ENCODE results near the gene SALL1. TPM values are rescaled to one million over a fixed set of nuclear protein-coding genes. Genes with fewer than 3 reads are reported as not detected.

SALL1 gene
- total RNA-seq, 1 experiment from 2014 or later = 9.9 TPM

DNA sequence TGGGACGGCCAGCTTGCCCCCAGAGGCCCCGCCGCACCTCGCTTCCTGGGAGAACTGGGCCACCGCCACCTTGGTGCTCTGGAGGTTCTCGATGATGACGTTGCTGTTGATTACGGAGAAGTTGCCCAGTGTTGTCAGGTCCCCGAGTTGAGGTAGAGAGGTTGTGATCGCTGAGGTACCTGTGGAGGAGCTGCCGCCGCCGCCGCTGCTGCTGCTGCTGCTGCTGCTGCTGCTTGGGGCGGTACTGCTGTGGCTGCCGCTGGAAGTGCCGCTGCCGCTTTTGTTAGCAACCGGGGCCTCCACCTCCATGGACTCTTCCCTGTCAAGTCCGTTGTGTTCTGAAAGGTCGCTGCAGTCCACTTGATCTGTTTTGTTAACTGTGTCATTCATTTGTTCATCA, 9.5 kb downstream of the SALL1 start:
- DNase-seq (ENCODE audit: low spot score) = no peak

DNA sequence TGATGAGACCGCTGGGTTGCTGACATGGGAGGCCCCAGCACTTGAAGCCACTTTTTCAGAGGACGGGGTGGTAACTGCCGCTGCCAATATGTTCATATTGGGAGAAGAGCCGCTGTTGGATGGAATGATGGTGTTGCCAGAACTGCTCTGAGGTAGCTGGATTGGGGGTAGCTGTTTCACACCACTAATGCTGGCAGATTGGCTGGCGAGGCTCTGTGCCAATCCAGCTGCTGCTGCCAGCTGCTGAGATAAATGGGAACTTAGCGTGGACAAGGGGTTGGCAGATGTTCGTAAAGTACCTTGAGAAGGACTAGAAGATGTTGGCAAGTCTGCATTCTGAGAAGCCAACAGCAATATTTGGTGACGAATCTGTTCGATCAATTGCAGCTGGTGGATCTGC, 10.0 kb downstream of the SALL1 start:
- no peak for DNase-seq (ENCODE audit: low spot score)

DNA sequence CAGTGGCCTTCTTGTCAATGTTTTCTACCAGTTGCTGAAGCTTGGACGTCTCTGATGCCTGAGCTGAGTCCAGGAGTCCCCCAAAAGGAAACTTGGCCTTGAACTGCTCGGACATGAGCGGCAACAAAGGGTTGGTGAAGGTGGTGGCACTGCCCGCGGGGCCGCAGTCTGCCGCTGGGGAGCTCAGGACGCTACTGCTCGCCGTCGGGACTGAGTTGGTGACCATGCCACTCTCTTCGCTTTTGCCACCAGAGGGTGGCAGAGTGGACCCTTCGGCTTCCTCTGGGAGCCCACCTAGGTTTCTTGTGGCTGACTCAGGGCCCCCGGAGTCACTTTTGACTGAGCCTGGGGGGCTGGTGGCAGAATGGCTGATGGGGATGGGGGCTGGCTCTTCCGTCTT, 11.0 kb downstream of the SALL1 start:
- no peak for DNase-seq (ENCODE audit: low spot score)

DNA sequence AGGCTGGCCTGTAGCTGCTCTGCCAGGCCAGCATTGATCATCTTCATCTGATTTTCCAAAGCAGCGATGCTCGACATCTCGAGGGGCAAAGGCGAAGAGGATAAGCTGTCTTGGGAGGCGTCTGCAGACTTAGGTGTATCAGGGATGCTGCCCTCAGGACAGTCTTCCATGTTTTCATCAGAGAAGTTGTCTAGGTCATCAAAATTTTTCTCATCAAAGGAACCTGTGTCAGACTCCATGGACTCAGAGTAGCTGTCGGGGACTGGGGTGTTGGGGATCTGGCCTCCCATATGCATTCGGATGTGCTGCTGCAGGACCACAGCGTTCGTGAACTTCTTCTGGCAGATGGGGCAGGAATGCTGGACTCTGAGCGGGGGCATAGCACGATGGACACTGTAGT, 11.5 kb downstream of the SALL1 start:
- DNase-seq (ENCODE audit: low spot score) = no peak

DNA sequence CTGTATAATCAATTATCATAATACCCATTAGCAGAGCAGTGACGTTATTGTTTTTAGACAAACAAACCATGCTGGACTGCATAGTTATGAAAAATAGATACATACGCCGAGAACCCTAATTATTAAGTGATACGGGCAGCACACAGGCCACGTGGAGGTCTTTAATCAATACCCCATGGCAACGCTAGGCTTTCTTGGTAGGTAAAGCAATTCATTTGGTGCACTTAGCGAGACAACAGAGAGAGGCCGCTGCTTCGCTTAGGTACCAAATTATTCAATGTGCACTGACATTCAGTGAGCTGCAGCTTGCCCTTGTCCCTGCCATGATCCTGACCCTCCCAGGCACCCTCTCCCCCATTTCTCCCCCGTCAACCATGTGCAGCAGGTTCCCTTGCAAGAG, 12.9 kb downstream of the SALL1 start:
- no peak for DNase-seq (ENCODE audit: low spot score)

DNA sequence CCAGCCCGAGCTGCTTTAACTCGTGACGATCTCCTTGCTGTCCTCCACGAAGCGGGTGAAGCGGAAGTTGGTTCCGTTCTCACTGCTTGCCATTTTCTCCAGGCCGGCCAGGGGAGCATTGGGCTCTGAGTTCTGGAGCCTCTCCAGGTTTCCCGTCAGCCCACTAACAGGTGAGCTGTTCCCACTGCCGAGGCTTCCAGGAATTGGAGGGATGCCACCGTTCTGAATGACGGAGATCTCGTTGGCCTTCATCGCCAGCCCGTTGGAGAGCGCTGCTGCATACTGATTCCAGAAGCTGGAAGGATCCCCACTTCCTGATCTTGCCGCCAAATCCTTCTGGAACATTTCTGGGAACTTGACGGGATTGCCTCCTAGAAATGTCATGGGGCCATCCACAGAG, 14.0 kb downstream of the SALL1 start:
- no peak for DNase-seq (ENCODE audit: low spot score)

DNA sequence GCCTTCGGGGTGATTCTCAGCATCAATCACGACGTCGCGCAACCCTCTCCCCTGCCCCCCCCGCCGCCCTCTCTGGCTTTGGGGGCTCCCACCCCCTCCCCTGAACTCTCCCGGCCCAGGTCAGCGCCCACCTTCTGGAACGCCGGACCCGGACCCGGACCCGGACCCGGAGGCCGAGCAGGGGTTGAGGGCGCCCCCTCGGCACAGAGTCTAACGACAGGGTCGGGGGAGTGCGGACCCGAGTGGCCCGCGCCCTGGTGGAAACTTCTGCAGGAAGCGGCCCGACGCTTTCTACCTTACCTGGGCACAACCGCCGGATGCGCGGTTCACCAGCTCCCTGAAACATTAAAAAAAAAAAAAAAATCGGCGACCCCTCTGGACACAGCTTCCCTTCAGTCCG, 16.2 kb downstream of the SALL1 start:
- DNase-seq (ENCODE audit: low spot score) = no peak

DNA sequence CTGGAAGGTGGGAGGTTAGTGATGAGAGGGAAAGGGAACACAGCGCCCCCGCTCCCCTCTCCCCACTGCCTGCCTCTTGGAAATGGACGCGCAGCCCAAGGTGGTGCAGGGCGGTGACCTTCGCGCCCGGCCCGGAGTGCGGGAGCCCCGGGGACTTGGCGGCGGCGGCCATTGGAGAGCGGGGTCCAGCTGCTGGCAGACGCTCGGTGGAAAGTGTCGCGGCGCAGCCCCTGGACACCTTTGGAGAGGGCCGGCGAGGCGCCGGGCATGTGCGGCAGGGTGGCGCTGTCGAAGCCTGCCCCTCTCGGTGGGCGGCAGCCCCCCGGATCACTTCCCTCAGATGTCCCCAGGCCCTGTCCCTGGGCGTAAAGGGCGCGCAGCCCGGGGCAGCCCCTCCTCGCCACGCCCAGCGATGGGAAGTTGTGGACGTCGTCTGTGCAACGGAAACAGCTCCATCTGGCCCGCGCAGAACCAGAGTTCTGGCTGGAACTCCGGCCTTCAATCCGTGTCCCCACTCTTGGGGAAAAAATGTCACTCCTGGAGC, 16.7 kb downstream of the SALL1 start:
- DNase-seq (ENCODE audit: low spot score) = no peak

DNA sequence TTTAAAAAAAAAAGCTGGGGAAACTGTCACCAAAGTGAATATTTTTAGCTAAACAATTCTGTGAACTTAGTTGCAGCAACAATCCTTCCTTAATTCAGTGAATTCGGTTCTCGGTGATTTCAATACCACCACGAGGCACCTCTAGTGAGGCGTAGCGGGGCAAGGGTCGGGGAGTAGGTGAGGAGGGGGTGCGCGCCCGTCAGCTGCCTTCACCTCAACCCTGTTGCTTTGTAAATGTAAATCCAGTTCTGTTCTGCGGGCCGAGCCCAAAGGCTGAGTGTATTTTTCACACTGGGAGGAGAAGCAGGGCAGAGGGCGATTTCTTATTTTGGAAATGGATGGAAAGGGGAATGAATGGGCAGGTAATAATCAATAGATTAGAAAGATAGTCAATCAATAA, 17.4 kb downstream of the SALL1 start:
- no peak for DNase-seq (ENCODE audit: low spot score)

DNA sequence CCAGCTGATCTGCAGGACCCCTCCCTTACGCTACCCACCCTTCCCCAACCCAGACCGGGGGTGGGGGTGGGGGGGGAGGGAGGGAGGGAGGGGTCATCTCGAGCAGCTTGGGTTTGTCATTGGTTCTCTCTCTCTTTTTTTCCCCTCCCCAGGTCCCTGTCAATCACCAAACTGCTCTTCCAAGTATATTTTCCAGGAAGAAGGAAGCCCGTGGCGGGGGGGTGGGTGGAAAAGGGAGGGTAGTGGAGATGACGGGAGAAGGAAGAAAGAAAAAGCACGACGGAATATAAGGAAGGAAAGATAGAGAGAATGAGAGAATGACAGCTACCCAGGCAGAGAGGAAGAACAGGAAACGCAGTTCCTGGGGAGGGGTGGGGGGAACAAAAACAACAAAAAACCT, 17.9 kb downstream of the SALL1 start:
- DNase-seq (ENCODE audit: low spot score) = no peak

DNA sequence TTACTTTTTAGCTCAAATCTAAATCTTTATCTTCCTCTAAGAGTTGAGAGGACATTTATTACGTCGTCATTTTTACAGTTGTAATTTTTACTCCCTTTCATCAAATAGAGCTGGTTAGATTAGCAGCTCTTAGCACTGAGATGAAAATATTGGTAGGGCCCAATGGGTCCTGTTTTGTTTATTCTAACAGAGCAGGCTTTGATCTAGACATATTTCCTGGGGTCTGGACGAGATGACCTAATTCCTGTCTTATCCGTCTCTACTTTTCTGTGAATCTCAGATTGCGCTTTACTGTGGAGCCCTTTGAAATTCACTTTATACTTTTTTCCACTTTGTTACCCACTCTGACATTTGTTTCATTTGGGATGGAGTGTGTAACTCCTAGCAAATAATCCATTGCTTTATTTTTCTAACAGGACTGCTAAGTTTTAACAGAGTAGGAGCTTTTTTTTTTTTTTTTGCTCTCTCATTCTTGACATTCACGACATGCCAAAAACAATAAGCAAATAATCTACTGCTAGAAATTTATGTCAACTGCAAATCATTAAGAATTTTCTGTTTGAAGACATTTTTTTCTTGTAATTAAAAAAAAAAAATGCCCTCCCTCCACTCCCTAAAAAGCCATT, 18.5 kb downstream of the SALL1 start:
- DNase-seq (ENCODE audit: low spot score) = no peak

DNA sequence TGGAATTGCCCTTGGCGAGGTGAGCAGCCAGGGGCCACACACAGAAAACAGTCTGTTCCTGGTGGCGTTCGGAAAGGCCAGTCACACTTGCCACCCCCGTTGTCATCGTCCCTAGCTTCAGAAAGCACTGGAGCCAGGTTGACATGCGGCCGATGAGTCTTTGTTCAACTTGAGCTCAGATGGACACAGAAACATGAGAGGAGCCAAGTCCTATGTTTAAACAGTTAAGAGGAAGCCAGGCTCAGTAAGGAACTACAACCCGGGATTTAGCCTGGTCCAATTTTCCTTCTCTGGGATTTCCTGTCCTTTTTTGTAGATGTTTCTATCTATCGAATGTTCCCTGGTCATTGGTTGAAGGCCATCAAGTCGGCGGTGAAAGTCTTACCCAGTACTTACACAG, 19.5 kb downstream of the SALL1 start:
- no peak for DNase-seq (ENCODE audit: low spot score)

DNA sequence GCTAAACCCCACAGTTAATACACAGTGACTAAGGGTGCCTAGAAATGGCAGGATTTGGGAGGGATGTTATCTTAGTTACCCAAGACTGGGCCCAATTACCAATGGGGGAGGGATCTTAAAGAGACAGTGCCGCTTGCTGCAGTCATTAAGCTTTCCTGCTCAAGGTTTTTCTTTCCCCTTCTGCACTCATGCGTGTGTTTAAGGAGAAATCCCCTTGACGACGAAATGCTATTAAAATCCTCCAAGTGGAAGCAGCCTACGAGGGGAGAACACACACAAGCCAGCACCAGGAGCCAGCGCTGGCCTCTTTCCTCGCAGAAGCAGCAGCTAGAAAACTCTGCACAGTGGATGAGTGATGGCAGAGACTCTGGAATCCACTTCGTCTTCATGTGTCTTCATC, 22.0 kb downstream of the SALL1 start:
- no peak for DNase-seq (ENCODE audit: low spot score)

DNA sequence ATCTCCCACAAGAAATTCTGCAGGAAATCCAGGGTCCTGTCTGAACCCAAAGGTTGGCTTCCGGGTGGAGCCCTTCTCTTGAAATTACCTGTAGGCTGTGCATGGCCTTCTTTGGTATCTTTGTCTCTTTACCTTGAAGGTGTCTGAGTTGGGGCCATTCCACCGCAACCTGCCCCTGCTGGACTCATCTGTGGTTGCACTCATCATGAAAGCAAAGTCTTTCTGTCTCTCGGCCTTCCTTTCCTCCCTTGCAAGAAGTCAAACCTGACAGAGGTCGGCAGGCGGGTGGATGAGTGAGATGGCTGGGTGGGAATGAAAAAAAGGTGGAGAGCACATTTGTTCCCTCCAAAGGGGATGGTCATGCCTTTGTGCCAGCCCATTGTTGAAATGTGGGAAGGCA, 25.1 kb downstream of the SALL1 start:
- DNase-seq (ENCODE audit: low spot score) = no peak

DNA sequence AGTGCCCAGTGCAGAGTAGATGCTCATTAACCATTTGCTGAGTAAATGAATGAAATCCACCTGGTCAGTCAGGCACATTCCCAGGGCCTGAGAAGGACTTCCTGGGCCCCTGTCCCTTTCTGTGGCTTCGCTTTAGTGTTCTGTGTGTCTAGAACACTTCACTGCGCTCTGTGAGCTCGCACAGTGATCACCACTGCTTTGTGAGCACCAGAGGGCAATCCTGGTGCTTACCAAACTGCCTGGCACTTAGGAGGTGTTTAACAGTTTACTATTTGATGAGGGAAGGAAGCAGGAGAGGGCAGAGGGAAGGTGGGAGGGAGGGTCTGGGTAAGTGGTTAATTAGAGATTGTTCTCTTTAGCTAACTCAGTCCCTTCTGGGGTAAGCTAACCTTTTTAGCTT, 26.2 kb downstream of the SALL1 start:
- no peak for DNase-seq (ENCODE audit: low spot score)

DNA sequence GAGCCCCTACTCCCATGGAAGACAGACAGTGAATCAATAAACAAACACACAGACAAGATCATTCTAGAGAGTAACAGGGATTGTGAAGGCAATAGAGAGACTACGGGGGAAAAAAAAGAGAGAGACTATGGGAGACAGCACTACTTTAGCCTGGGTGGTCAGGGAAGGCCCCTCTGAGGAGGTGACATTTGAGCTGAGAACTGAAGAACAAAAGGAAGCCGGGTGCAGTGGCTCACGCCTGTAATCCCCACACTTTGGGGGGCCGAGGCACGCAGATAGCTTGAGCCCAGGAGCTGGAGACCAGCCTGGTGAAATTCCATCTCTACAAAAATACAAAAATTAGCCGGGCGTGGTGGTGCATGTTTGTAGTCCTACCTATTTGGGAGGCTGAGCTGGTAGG, 29.2 kb downstream of the SALL1 start:
- no peak for DNase-seq (ENCODE audit: low spot score)

DNA sequence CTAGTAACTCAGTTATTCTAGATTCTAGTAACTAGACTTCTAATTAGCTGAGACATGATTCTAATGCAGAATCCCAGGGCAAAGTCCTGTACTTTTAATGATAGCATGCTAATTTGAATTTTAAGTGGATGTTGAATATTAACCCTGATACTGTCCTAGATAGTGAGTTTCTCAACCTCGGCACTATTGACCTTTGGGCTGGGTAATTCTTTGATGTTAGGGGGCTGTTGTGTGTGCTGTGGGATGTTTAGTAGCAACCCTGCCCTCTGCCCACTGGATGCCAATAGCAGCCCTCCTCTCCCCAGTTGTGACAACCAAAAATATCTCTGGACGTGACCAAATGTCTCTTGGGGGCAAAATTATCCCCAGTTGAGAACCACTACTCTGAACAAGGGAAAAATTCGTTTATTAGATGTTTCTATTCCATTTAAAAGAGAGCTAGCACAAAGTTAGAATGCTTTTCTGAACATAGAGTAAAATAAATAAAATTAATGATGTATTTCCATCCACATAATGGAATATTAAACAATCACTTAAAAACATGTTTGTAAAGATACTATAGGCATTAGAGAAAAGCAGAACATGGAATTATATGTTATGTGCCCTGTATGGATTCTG, 30.2 kb downstream of the SALL1 start:
- DNase-seq (ENCODE audit: low spot score) = no peak

DNA sequence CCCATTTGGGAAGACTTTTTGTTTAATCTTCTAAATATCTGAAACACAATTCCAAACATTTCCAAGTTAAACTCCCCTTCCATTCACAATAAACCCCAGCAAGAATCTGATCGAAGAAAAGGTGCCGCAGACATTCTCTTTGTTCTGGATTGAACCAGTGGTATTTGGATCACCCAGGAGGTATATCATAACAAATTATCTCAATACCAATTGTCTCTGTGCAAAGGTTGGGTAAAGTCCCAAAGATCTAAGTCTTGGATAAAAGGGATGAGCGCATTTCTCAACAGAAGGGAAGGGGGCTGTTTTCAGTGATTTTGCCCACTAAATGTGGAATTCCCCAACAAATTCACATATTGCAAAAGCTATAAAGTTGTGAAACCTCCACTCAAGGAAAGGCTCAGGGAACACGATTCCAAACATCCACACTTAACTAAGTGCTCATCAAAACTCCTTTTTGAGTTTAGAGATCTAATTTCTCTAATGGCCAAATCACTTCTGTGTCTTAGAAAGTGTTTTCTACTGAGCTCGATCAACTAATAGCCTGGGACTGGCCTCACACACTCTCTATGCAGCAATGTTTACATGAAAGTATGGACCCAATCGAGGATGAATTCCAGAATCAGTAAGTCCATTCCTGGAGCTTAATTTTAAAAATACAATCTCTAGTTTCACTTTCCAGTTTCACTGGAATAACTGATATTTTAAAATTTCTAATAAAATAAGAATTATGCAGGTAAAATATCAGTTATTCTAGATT, 30.9 kb downstream of the SALL1 start:
- DNase-seq (ENCODE audit: low spot score) = no peak

DNA sequence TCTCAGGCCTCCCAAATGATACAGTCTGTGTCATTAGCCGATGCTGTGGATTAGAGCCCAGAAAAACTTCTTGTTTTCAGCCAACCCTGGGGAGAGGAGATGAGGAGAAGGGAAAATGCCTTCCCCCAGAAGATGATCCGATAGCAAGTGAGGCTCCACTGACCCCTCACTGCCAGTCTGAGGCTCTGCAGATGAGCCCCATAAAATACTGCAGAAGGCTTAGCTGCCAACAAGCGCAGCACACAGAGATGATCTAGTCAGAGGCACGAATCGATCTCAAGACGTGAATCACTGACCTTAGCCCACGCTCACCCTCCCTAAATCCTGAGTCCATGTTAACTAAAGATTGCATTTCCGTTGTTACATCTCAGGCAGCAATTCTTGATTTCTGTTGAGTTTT, 31.5 kb downstream of the SALL1 start:
- DNase-seq (ENCODE audit: low spot score) = no peak

DNA sequence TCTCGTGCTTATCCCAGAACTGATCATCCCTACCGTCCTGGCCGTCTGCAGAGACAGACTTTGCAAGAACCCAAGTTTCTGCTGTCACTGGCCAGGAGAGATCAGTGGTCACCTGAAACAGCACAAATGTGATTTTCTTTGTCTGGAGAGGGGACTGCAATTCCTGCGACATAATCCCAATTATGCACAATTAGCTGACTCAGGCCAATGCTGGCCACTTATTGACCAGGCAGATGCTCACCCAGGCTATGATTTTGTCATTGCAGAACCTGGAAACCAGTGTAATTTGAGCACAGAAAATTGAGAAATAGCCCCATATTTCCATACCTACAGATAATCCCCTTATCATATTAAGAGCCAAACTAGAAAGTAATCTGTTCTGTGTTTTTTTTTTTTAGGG, 34.7 kb downstream of the SALL1 start:
- DNase-seq (ENCODE audit: low spot score) = no peak

DNA sequence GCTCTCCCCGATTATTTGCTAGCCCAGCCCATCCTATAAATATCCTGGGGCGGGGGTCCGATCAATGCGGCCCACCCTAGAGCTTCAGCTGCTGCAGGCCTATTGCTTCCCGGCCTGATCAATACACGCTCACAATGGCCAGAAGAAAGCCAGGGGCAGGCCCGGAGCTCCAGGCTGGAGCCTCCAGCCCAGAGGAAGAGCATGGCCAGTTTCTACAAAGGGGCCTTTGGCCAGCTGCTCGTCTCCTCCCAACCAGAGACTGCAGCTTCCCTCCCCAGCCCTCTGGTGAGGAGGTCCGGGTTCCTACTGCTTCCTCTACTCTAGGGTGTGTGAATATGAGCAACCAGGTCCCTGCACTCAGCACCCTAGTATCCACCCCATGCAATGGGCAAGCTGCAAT, 36.7 kb downstream of the SALL1 start:
- DNase-seq (ENCODE audit: low spot score) = no peak

DNA sequence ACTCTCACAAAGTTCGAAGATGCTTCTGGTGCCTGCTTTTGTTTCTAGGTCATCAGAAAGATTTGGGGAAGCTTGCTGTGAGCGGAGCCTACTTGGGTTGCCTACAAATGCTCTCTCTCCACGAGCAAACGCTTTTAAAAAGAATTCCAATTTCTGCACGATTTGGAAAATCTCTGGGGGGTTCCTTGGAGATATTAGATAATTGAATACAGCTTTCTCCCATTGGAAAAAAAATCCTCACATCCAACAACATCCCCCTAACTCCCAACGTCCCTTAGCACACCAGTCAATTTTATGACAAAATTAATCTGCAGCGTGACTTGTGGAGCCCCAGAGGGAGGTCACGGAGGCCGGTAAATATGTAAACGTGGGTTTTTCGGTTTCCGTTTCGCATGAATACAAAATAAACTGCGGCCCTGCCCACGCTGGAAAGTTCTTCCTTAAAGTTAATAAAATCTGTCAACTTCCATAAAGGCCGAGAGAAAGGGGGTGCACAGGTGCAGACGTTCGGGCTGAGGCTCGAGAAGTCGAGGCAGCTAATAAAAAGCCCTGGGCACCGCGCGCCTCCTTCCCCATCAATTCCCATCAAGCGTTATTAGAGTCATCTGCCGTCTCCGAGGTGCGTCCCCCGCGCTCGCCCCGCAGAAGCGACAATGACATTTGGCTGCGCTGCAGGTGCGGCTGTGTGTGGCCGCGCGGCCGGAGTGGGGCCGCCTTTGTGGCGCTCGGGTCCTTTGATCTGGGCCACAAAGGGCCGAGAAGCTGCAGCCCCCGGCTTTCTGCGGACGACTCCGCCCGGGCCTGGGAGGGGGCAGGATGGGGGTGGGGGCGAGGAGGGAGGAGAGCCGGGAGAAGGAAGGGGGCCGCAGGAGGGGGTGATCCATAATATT, 37.6 kb downstream of the SALL1 start:
- no peak for DNase-seq (ENCODE audit: low spot score)

Measured in H4 (cell line).